K562 (cell line): ENCODE data around the gene ANKRD13A. TPM values are rescaled to one million over a fixed set of nuclear protein-coding genes. Genes with fewer than 3 reads are reported as not detected.
A peak's percentile ranks its signal among the peaks of the same experiment; 100 is the strongest.

Source experiments
- ARID1B ChIP-seq: fragments of 450-650 bp; IDR thresholded peaks from 2 replicates; pipeline ENCODE4 v1.6.1; 2016; ENCODE audit warnings: antibody characterized with exemption, mild to moderate bottlenecking, inconsistent platforms
- ATF7 ChIP-seq: fragments of 450-650 bp; IDR thresholded peaks from 2 replicates; pipeline ENCODE4 v1.7.1; 2014; ENCODE audit warnings: mild to moderate bottlenecking, moderate library complexity
- CREM ChIP-seq: IDR thresholded peaks from 2 replicates; pipeline ENCODE4 v1.6.1; 2014; ENCODE audit warnings: antibody characterized with exemption, low read depth
- CTBP1 ChIP-seq: fragments of 450-650 bp; IDR thresholded peaks from 2 replicates; pipeline ENCODE4 v1.6.1; 2016; ENCODE audit warnings: borderline replicate concordance
- EGR1 ChIP-seq: fragments of 450-650 bp; conservative IDR thresholded peaks from 2 replicates; pipeline ENCODE4 v1.6.1; 2017; ENCODE audit warnings: mild to moderate bottlenecking
- FOXJ3 ChIP-seq: sonication (generic); formaldehyde crosslinking; IDR thresholded peaks from 2 replicates; pipeline ENCODE4 v1.4.0; 2020; ENCODE audit warnings: mild to moderate bottlenecking, missing genetic modification reagents
- FOXM1 ChIP-seq, 2 experiments: fragments of 450-650 bp in 1 of 2; sonication (generic) in 1 of 2; formaldehyde crosslinking in 1 of 2; IDR thresholded peaks; 2 replicates each; pipeline versions ENCODE4 v1.6.1 to v1.9.0; 2017 to 2022; ENCODE audit warnings: low read depth in 2 of 2, mild to moderate bottlenecking in 2 of 2, missing genetic modification reagents in 1 of 2, moderate library complexity in 1 of 2
- HDAC3 ChIP-seq: fragments of 450-650 bp; IDR thresholded peaks from 2 replicates; pipeline ENCODE4 v1.6.1; 2018; ENCODE audit warnings: borderline replicate concordance, mild to moderate bottlenecking, moderate library complexity; ENCODE audit not compliant: partially characterized antibody
- KDM4B ChIP-seq, 2 experiments: fragments of 450-650 bp in 1 of 2; sonication (generic) in 1 of 2; IDR thresholded peaks; 2 replicates each; pipeline ENCODE4 v1.6.1; 2016 to 2017; ENCODE audit warnings: borderline replicate concordance in 2 of 2, antibody characterized with exemption in 1 of 2, low read depth in 1 of 2, mild to moderate bottlenecking in 1 of 2
- L3MBTL2 ChIP-seq: fragments of 450-650 bp; IDR thresholded peaks from 2 replicates; pipeline ENCODE4 v1.6.1; 2016; ENCODE audit warnings: mild to moderate bottlenecking, moderate library complexity
- NBN ChIP-seq: fragments of 450-650 bp; IDR thresholded peaks from 2 replicates; pipeline ENCODE4 v1.6.1; 2016; ENCODE audit warnings: low read depth, mild to moderate bottlenecking
- NFE2 ChIP-seq: IDR thresholded peaks from 2 replicates; pipeline ENCODE4 v1.6.1; 2014; ENCODE audit warnings: antibody characterized with exemption, low read depth
- NFRKB ChIP-seq: fragments of 450-650 bp; IDR thresholded peaks from 2 replicates; pipeline ENCODE4 v1.6.1; 2016; ENCODE audit warnings: low read depth
- POLR2AphosphoS2 ChIP-seq: IDR thresholded peaks from 2 replicates; pipeline ENCODE4 v1.6.1; 2012; ENCODE audit warnings: low read length, improper control_type of control experiment
- POLR2G ChIP-seq: fragments of 200-400 bp; formaldehyde crosslinking; IDR thresholded peaks from 2 replicates; pipeline ENCODE4 v1.6.1; 2017; ENCODE audit warnings: low read depth, mild to moderate bottlenecking, antibody characterized with exemption, low read length, moderate library complexity
- SREBF2 ChIP-seq: sonication (generic); formaldehyde crosslinking; IDR thresholded peaks from 2 replicates; pipeline ENCODE4 v1.4.0; 2020; ENCODE audit warnings: mild to moderate bottlenecking, missing genetic modification reagents
- TARDBP ChIP-seq: fragments of 450-650 bp; IDR thresholded peaks from 2 replicates; pipeline ENCODE4 v1.6.1; 2016
- TBL1XR1 ChIP-seq, 2 experiments: IDR thresholded peaks; 2 replicates each; pipeline ENCODE4 v1.6.1; 2012; ENCODE audit warnings: improper control_type of control experiment in 2 of 2, low read length in 2 of 2, mild to moderate bottlenecking in 1 of 2
- TCF7 ChIP-seq: sonication (generic); IDR thresholded peaks from 2 replicates; pipeline ENCODE4 v1.6.1; 2016; ENCODE audit warnings: antibody characterized with exemption, borderline replicate concordance
- TEAD1 ChIP-seq, 2 experiments: fragments of 450-650 bp in 1 of 2; sonication (generic) in 1 of 2; formaldehyde crosslinking; IDR thresholded peaks; 2 replicates each; pipeline versions ENCODE4 v1.4.0 to v1.8.0; 2020 to 2022; ENCODE audit warnings: mild to moderate bottlenecking in 2 of 2, missing genetic modification reagents in 1 of 2
- ZC3H11A ChIP-seq: IDR thresholded peaks from 2 replicates; pipeline ENCODE4 v1.6.1; 2012; ENCODE audit warnings: low read depth, low read length, improper control_type of control experiment
- ZNF12 ChIP-seq: sonication (generic); formaldehyde crosslinking; IDR thresholded peaks from 2 replicates; pipeline ENCODE4 v1.4.0; 2020; ENCODE audit warnings: mild to moderate bottlenecking, missing genetic modification reagents
- polyA plus RNA-seq, 8 experiments: library from polyadenylated mRNA; depleted of rRNA in 4 of 8; stranded (reverse) in 5 of 8; unstranded in 3 of 8; fragments of >200 nt; fragmentation: Nextera tagmentation in 2 of 8; fragmentation: Illumina TruSeq in 1 of 8; extraction: Ambion mirVana in 2 of 8; extraction: Trizol in 1 of 8; gene quantifications; 2 replicates each; pipeline versions ENCODE4 v1.2.1 to v1.2.3, GENCODE V29; 2011 to 2014; ENCODE audit warnings: inconsistent platforms in 1 of 8, missing spikeins in 1 of 8
- total RNA-seq, 7 experiments: library from RNA; depleted of rRNA in 6 of 7; stranded (reverse); fragments of >200 nt in 6 of 7; fragmentation: Illumina TruSeq in 2 of 7; extraction: Trizol in 2 of 7; gene quantifications; 2 replicates each; pipeline versions ENCODE4 v1.2.1 to v1.2.3, GENCODE V29; 2011 to 2021; ENCODE audit warnings: low replicate concordance in 1 of 7
- TF ChIP-seq, protein P1 (sequence below): sonication (generic); formaldehyde crosslinking; IDR thresholded peaks from 2 replicates; pipeline ENCODE4 v1.5.0; 2020; ENCODE audit warnings: missing genetic modification reagents
- TF ChIP-seq, protein P2 (sequence below): fragments of 200-800 bp; sonication (Bioruptor generic); IDR thresholded peaks from 2 replicates; pipeline ENCODE4 v1.6.1; 2017; ENCODE audit warnings: missing genetic modification characterization, missing compliant biosample characterization
- TF ChIP-seq, protein P3 (sequence below): fragments of 450-650 bp; IDR thresholded peaks from 2 replicates; pipeline ENCODE4 v1.6.1; 2016; ENCODE audit warnings: mild to moderate bottlenecking

ANKRD13A gene
- total and polyA plus RNA-seq, 9 of the 15 experiments (the other 6 are each of a cell fraction or from before 2014, with no cell fraction given), result 5.0 to 55.0 (median 41.5) TPM

DNA sequence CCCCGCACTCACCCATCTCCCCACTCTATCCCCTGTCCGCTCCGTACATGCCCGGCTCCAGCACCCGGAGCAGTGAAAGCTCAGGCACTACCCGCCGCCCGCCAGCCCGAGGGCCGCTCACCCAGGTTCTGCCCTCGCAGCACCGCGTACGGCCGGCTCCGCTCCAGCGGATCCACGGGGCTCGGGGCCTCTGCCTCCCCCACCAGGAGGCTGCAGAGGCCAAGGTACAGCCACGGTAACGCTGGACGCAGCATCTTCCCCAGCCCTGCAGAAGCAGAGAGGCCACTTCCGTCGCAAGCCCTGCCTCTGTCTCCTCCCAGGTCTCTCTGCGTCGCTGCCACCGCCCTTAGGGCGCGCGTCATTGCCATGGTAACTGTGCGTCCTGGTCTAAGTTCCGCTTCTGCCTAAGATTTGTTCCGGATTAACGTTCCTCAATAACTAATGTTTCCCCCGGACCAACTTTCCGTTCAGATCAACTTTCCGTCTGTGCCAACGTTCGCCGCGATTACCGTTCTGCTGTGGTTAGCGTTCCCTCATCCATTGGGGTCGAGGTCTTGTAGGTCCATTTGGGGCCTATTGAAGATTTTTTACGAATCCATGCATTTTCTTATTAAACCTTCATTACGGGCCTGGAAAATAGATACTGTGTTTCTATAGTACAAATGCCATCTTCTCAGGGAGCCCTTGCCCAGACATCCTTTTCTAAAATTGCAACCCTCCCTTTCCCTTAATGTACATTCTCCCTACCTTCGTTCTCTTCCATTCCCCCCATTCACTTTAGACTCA, 49.2 kb downstream of the ANKRD13A start, which contains the start of gene C12orf76 (continued):
- TF ChIP-seq, protein P1, sequence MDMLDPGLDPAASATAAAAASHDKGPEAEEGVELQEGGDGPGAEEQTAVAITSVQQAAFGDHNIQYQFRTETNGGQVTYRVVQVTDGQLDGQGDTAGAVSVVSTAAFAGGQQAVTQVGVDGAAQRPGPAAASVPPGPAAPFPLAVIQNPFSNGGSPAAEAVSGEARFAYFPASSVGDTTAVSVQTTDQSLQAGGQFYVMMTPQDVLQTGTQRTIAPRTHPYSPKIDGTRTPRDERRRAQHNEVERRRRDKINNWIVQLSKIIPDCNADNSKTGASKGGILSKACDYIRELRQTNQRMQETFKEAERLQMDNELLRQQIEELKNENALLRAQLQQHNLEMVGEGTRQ (CRISPR knock-in tag), result no peak
- TF ChIP-seq HDAC3, result peak; percentile 65
- no peak for TF ChIP-seq ZNF12
- TF ChIP-seq ARID1B, result peak; percentile 59
- no peak for TF ChIP-seq FOXJ3 (CRISPR knock-in tag)
- peak; percentile 89; the same call in 1 of the 2 replicates for TF ChIP-seq ZC3H11A
- peak in 1 of 2 experiments; percentile 91; a peak in 2 of 4 replicates for TF ChIP-seq KDM4B (IDR thresholded peaks at IDR 0.05; ENCODE audit: borderline replicate concordance in 2 of 2, low read depth in 1 of 2)
- peak; percentile 51; the same call in 1 of the 2 replicates for TF ChIP-seq FOXM1 (IDR thresholded peaks at IDR 0.05; ENCODE audit: low read depth)
- TF ChIP-seq FOXM1 (CRISPR knock-in tag; IDR thresholded peaks at IDR 0.05; ENCODE audit: low read depth), result no peak
- peak; percentile 66; the same call in 1 of the 2 replicates for TF ChIP-seq TARDBP
- peak; percentile 87; the same call in 1 of the 2 replicates for TF ChIP-seq NBN
- TF ChIP-seq SREBF2 (CRISPR knock-in tag), result 0 out of 2 replicates have a peak, but pooled peaks have one; percentile 52
- peak; percentile 91 for TF ChIP-seq ATF7
- peak; percentile 82; the same call in 1 of the 2 replicates for TF ChIP-seq POLR2AphosphoS2
- TF ChIP-seq L3MBTL2, result peak; percentile 37; the same call in 1 of the 2 replicates
- peak in 1 of 2 experiments; percentile 32; a peak in 1 of 4 replicates for TF ChIP-seq TEAD1 (CRISPR knock-in tag; IDR thresholded peaks at IDR 0.05)
- TF ChIP-seq, protein P2, sequence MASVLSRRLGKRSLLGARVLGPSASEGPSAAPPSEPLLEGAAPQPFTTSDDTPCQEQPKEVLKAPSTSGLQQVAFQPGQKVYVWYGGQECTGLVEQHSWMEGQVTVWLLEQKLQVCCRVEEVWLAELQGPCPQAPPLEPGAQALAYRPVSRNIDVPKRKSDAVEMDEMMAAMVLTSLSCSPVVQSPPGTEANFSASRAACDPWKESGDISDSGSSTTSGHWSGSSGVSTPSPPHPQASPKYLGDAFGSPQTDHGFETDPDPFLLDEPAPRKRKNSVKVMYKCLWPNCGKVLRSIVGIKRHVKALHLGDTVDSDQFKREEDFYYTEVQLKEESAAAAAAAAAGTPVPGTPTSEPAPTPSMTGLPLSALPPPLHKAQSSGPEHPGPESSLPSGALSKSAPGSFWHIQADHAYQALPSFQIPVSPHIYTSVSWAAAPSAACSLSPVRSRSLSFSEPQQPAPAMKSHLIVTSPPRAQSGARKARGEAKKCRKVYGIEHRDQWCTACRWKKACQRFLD (CRISPR knock-in tag), result peak; percentile 70
- TF ChIP-seq EGR1, result peak; percentile 46
- peak; percentile 86 for TF ChIP-seq POLR2G
- 0 out of 2 replicates have a peak, but pooled peaks have one; percentile 19 for TF ChIP-seq NFE2
- TF ChIP-seq TBL1XR1 (IDR thresholded peaks at IDR 0.05; ENCODE audit: low read length in 2 of 2), result peak in 1 of 2 experiments; percentile 78; a peak in 2 of 4 replicates
- TF ChIP-seq, protein P3, sequence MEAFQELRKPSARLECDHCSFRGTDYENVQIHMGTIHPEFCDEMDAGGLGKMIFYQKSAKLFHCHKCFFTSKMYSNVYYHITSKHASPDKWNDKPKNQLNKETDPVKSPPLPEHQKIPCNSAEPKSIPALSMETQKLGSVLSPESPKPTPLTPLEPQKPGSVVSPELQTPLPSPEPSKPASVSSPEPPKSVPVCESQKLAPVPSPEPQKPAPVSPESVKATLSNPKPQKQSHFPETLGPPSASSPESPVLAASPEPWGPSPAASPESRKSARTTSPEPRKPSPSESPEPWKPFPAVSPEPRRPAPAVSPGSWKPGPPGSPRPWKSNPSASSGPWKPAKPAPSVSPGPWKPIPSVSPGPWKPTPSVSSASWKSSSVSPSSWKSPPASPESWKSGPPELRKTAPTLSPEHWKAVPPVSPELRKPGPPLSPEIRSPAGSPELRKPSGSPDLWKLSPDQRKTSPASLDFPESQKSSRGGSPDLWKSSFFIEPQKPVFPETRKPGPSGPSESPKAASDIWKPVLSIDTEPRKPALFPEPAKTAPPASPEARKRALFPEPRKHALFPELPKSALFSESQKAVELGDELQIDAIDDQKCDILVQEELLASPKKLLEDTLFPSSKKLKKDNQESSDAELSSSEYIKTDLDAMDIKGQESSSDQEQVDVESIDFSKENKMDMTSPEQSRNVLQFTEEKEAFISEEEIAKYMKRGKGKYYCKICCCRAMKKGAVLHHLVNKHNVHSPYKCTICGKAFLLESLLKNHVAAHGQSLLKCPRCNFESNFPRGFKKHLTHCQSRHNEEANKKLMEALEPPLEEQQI, result peak; percentile 55; the same call in 1 of the 2 replicates
- TF ChIP-seq CTBP1, result peak; percentile 98
- TF ChIP-seq NFRKB, result peak; percentile 81
- TF ChIP-seq TCF7, result 0 out of 2 replicates have a peak, but pooled peaks have one; percentile 10
- TF ChIP-seq CREM, result peak; percentile 92
